Left lung (tissue), 10 donors: ENCODE data around the gene MEIOB. TPM values are rescaled to one million over a fixed set of nuclear protein-coding genes. Genes with fewer than 3 reads are reported as not detected.
A peak's percentile ranks its signal among the peaks of the same experiment; 100 is the strongest.

Experiments
- ATAC-seq: fragments of 200-7000 bp; cut with Tn5 transposase; one replicate; pipeline ENCODE4 v1.9.1; 2020; ENCODE audit warnings: moderate library complexity
- DNase-seq, 4 donors: peaks; one replicate each; pipeline ENCODE4 v3.0.0-alpha.2; 2013 to 2020
- H3K27ac ChIP-seq, 2 donors: fragments of 200-600 bp; sonication (generic) in 1 of 2; one replicate each; pipeline versions ENCODE4 v1.5.0 to v1.8.0; 2020 to 2021
- H3K27me3 ChIP-seq, 2 donors: fragments of 200-600 bp; sonication (generic) in 1 of 2; one replicate each; pipeline versions ENCODE4 v1.5.0 to v1.8.0; 2020 to 2021
- H3K36me3 ChIP-seq, 2 donors: fragments of 200-600 bp; sonication (generic) in 1 of 2; one replicate each; pipeline versions ENCODE4 v1.5.0 to v1.8.0; 2020 to 2021
- H3K4me1 ChIP-seq, 2 donors: fragments of 200-600 bp; one replicate each; pipeline ENCODE4 v1.8.0; 2021
- H3K4me3 ChIP-seq, 2 donors: fragments of 200-600 bp; sonication (generic) in 1 of 2; one replicate each; pipeline versions ENCODE4 v1.5.0 to v1.8.0; 2020 to 2021; ENCODE audit warnings: mild to moderate bottlenecking in 1 of 2
- H3K9me3 ChIP-seq, 2 donors: fragments of 200-600 bp; sonication (generic) in 1 of 2; one replicate each; pipeline versions ENCODE4 v1.5.0 to v1.8.0; 2020 to 2021
- CTCF ChIP-seq, 2 donors: fragments of 200-600 bp; sonication (generic) in 1 of 2; IDR thresholded peaks; one replicate each; pipeline versions ENCODE4 v1.5.0 to v1.8.0; 2021; ENCODE audit warnings: antibody characterized with exemption in 2 of 2
- intact Hi-C, 2 donors: fragments of 100-400 bp; cut with DNase I; formaldehyde crosslinking; loops; one replicate each; pipeline versions ENCODE4 v1.11.2 to v1.14.2; 2022
- polyA plus RNA-seq, 6 donors: library from polyadenylated mRNA; unstranded; fragments of 120-200 nt; gene quantifications; one replicate each; pipeline ENCODE4 v1.2.1, GENCODE V29; 2013; ENCODE audit not compliant: insufficient read length in 6 of 6
- total RNA-seq, 2 donors: library from RNA; stranded (reverse); fragmentation: NEBNext Ultra II Directional; extraction: Animal tissue kit (Norgen Biotek cat#: 25700); gene quantifications; one replicate each; pipeline ENCODE4 v1.2.1, GENCODE V29; 2021
- donor health status: DM: no; HTN: yes; CAD: no.
- donor health status: DM: no; HTN: no; CAD: no.

Gene MEIOB
- total and polyA plus RNA-seq, 8 donors, result 0.37 to 0.75 (median 0.59) TPM; not detected in 2

GRCh38 chr16:1785846-1786170 lies 86.2 kb downstream of the MEIOB start:
- no peak overlapping the region for H3K27ac ChIP-seq
- intact Hi-C loops, result no loop called here
- no peak for TF ChIP-seq CTCF (IDR thresholded peaks at IDR 0.05)
- H3K36me3 ChIP-seq, result peaks cover 0 to 53% of the 10 kb centered on the region in 2 donors
- H3K4me3 ChIP-seq, result no peak overlapping the region
- no peaks in the 10 kb centered on the region for H3K27me3 ChIP-seq
- no peaks in the 10 kb centered on the region for H3K9me3 ChIP-seq
- ATAC-seq (no peak), DNase-seq (peak in 1 of 4 donors; percentile 67)
- H3K4me1 ChIP-seq, result peaks cover 8 to 39% of the 10 kb centered on the region in 2 donors

- H3K27ac ChIP-seq, result no peak overlapping the region
- peak in 1 of 4 donors; percentile 28 for DNase-seq
- H3K4me1 ChIP-seq, result peaks cover 8 to 39% of the 10 kb centered on the region in 2 donors
- peaks cover 0 to 50% of the 10 kb centered on the region in 2 donors for H3K36me3 ChIP-seq
- H3K27me3 ChIP-seq, result no peaks in the 10 kb centered on the region
- TF ChIP-seq CTCF (IDR thresholded peaks at IDR 0.05), result no peak
- no peak overlapping the region for H3K4me3 ChIP-seq
- no peak for ATAC-seq
- no peaks in the 10 kb centered on the region for H3K9me3 ChIP-seq
- intact Hi-C loops, result no loop called here
These were observed 86.8 kb downstream of the MEIOB start for GRCh38 chr16:1784977-1785845.

Other genes with a start within 250 kb of the MEIOB start
- gene JPT2, start 193.9 kb downstream of the MEIOB start, total RNA-seq, result 10 to 100 TPM; 72.2 to 72.3 TPM
- 10 to 100 TPM; 64.8 to 79.5 (median 72.4) TPM for gene JPT2, start 193.9 kb downstream of the MEIOB start, polyA plus RNA-seq
- 10 to 100 TPM; 51.7 to 66.0 TPM for gene MAPK8IP3, start 166.0 kb downstream of the MEIOB start, total RNA-seq
- gene MAPK8IP3, start 166.0 kb downstream of the MEIOB start, polyA plus RNA-seq, result 10 to 100 TPM; 48.1 to 85.9 (median 71.8) TPM
- 10 to 100 TPM; 54.6 to 62.9 TPM for gene NME3, start 100.6 kb downstream of the MEIOB start, total RNA-seq
- 10 to 100 TPM; 19.9 to 43.8 (median 30.2) TPM for gene NME3, start 100.6 kb downstream of the MEIOB start, polyA plus RNA-seq
- 10 to 100 TPM; 19.2 to 25.3 TPM for gene EME2, start 99.4 kb downstream of the MEIOB start, total RNA-seq
- gene EME2, start 99.4 kb downstream of the MEIOB start, polyA plus RNA-seq, result 10 to 100 TPM in 1 of 6 donors, 1 to 10 TPM in 5; 7.0 to 12.2 (median 8.7) TPM
- gene MRPS34, start 99.0 kb downstream of the MEIOB start, total RNA-seq, result 10 to 100 TPM; 72.5 to 91.5 TPM
- gene MRPS34, start 99.0 kb downstream of the MEIOB start, polyA plus RNA-seq, result 10 to 100 TPM; 47.5 to 68.9 (median 58.4) TPM
- 10 to 100 TPM; 30.5 to 36.2 TPM for gene SPSB3, start 89.6 kb downstream of the MEIOB start, total RNA-seq
- gene SPSB3, start 89.6 kb downstream of the MEIOB start, polyA plus RNA-seq, result 10 to 100 TPM; 23.6 to 40.0 (median 33.0) TPM
- 10 to 100 TPM; 44.0 to 47.9 TPM for gene NUBP2, start 89.2 kb downstream of the MEIOB start, total RNA-seq
- 10 to 100 TPM; 32.6 to 56.4 (median 41.0) TPM for gene NUBP2, start 89.2 kb downstream of the MEIOB start, polyA plus RNA-seq
- 1 to 10 TPM in 1 of 2 donors, under 1 TPM in 1; 0.37 to 2.2 TPM for gene IGFALS, start 78.5 kb downstream of the MEIOB start, total RNA-seq
- gene IGFALS, start 78.5 kb downstream of the MEIOB start, polyA plus RNA-seq, result 1 to 10 TPM; 1.8 to 3.3 (median 2.6) TPM
- gene HAGH, start 45.3 kb downstream of the MEIOB start, total RNA-seq, result 10 to 100 TPM; 47.1 to 62.0 TPM
- gene HAGH, start 45.3 kb downstream of the MEIOB start, polyA plus RNA-seq, result 10 to 100 TPM; 21.0 to 29.9 (median 24.9) TPM
- gene FAHD1, start 45.0 kb downstream of the MEIOB start, total RNA-seq, result 10 to 100 TPM; 20.9 to 22.4 TPM
- gene FAHD1, start 45.0 kb downstream of the MEIOB start, polyA plus RNA-seq, result 10 to 100 TPM; 17.4 to 23.2 (median 19.0) TPM
- 1 to 10 TPM in 1 of 2 donors, not detected in 1; 1.4 TPM for gene HS3ST6, start 46.3 kb upstream of the MEIOB start, total RNA-seq
- under 1 TPM in 3 of 6 donors, not detected in 3; 0.13 to 0.21 (median 0.15) TPM for gene HS3ST6, start 46.3 kb upstream of the MEIOB start, polyA plus RNA-seq
- 10 to 100 TPM; 26.1 to 66.7 TPM for gene MSRB1, start 71.0 kb upstream of the MEIOB start, total RNA-seq
- 10 to 100 TPM in 5 of 6 donors, 1 to 10 TPM in 1; 9.8 to 15.5 (median 14.4) TPM for gene MSRB1, start 71.0 kb upstream of the MEIOB start, polyA plus RNA-seq
- under 1 TPM in 1 of 2 donors, not detected in 1; 0.13 TPM for gene RPL3L, start 82.5 kb upstream of the MEIOB start, total RNA-seq
- gene RPL3L, start 82.5 kb upstream of the MEIOB start, polyA plus RNA-seq, result under 1 TPM in 5 of 6 donors, not detected in 1; 0.11 to 0.20 (median 0.16) TPM
- gene NDUFB10, start 87.4 kb upstream of the MEIOB start, total RNA-seq, result 100 to 1,000 TPM in 1 of 2 donors, 10 to 100 TPM in 1; 97.8 to 102 TPM
- gene NDUFB10, start 87.4 kb upstream of the MEIOB start, polyA plus RNA-seq, result 10 to 100 TPM; 77.6 to 96.8 (median 90.0) TPM
- 1,000 to 10,000 TPM; 1,832 to 2,162 TPM for gene RPS2, start 92.7 kb upstream of the MEIOB start, total RNA-seq
- 1,000 to 10,000 TPM; 2,190 to 2,607 (median 2,300) TPM for gene RPS2, start 92.7 kb upstream of the MEIOB start, polyA plus RNA-seq
- not detected for gene RNF151, start 94.7 kb upstream of the MEIOB start, total RNA-seq
- under 1 TPM in 1 of 6 donors, not detected in 5; 0.17 TPM for gene RNF151, start 94.7 kb upstream of the MEIOB start, polyA plus RNA-seq
- 10 to 100 TPM; 25.8 to 30.9 TPM for gene TBL3, start 99.9 kb upstream of the MEIOB start, total RNA-seq
- 10 to 100 TPM; 27.2 to 38.8 (median 31.8) TPM for gene TBL3, start 99.9 kb upstream of the MEIOB start, polyA plus RNA-seq
- 1 to 10 TPM; 4.4 to 5.6 TPM for gene NOXO1, start 109.3 kb upstream of the MEIOB start, total RNA-seq
- gene NOXO1, start 109.3 kb upstream of the MEIOB start, polyA plus RNA-seq, result under 1 TPM in 4 of 6 donors, not detected in 2; 0.30 to 0.78 (median 0.46) TPM
- gene GFER, start 112.0 kb upstream of the MEIOB start, total RNA-seq, result 10 to 100 TPM; 25.8 to 26.1 TPM
- 10 to 100 TPM; 15.7 to 21.5 (median 19.1) TPM for gene GFER, start 112.0 kb upstream of the MEIOB start, polyA plus RNA-seq
- gene SYNGR3, start 117.8 kb upstream of the MEIOB start, total RNA-seq, result under 1 TPM; 0.31 to 0.32 TPM
- under 1 TPM; 0.21 to 0.93 (median 0.42) TPM for gene SYNGR3, start 117.8 kb upstream of the MEIOB start, polyA plus RNA-seq
- 10 to 100 TPM; 31.5 to 45.9 TPM for gene ZNF598, start 137.7 kb upstream of the MEIOB start, total RNA-seq
- gene ZNF598, start 137.7 kb upstream of the MEIOB start, polyA plus RNA-seq, result 10 to 100 TPM; 15.2 to 27.8 (median 20.9) TPM
- 1 to 10 TPM in 1 of 2 donors, under 1 TPM in 1; 0.94 to 3.1 TPM for gene NPW, start 147.6 kb upstream of the MEIOB start, total RNA-seq
- gene NPW, start 147.6 kb upstream of the MEIOB start, polyA plus RNA-seq, result 1 to 10 TPM; 1.7 to 5.4 (median 2.7) TPM
- 100 to 1,000 TPM; 186 to 349 TPM for gene NHERF2, start 154.7 kb upstream of the MEIOB start, total RNA-seq
- gene NHERF2, start 154.7 kb upstream of the MEIOB start, polyA plus RNA-seq, result 100 to 1,000 TPM in 3 of 6 donors, 10 to 100 TPM in 3; 68.1 to 170 (median 103) TPM
- 10 to 100 TPM; 19.4 to 29.8 TPM for gene NTHL1, start 175.7 kb upstream of the MEIOB start, total RNA-seq
- gene NTHL1, start 175.7 kb upstream of the MEIOB start, polyA plus RNA-seq, result 10 to 100 TPM; 20.2 to 30.0 (median 25.8) TPM
- gene TSC2, start 175.8 kb upstream of the MEIOB start, total RNA-seq, result 100 to 1,000 TPM; 116 to 126 TPM
- 100 to 1,000 TPM; 116 to 166 (median 131) TPM for gene TSC2, start 175.8 kb upstream of the MEIOB start, polyA plus RNA-seq